HUES48 (cell line): ENCODE data around the gene RASGRF1.

Experiments used
- H3K27ac ChIP-seq: one replicate; pipeline ENCODE4 v1.7.0; 2013; ENCODE audit warnings: low read depth, low read length, inconsistent platforms
- H3K27me3 ChIP-seq: 2 replicates; pipeline ENCODE4 v1.6.1; 2013; ENCODE audit warnings: mild to moderate bottlenecking, low read length; ENCODE audit not compliant: control insufficient read depth, insufficient read depth
- H3K36me3 ChIP-seq: 2 replicates; pipeline ENCODE4 v1.6.1; 2013; ENCODE audit warnings: low read length; ENCODE audit not compliant: control insufficient read depth, insufficient read depth
- H3K4me1 ChIP-seq: 2 replicates; pipeline ENCODE4 v1.6.1; 2013; ENCODE audit warnings: mild to moderate bottlenecking, low read length; ENCODE audit not compliant: control insufficient read depth, insufficient read depth
- H3K4me3 ChIP-seq: 2 replicates; pipeline ENCODE4 v1.5.1; 2013; ENCODE audit warnings: mild to moderate bottlenecking, low read depth, low read length
- H3K9ac ChIP-seq: 2 replicates; pipeline ENCODE4 v1.6.1; 2013; ENCODE audit warnings: mild to moderate bottlenecking, low read depth, low read length, moderate library complexity
- H3K9me3 ChIP-seq: 2 replicates; pipeline ENCODE4 v1.6.1; 2013; ENCODE audit warnings: low read length; ENCODE audit not compliant: control insufficient read depth, insufficient read depth

The RASGRF1 gene

DNA sequence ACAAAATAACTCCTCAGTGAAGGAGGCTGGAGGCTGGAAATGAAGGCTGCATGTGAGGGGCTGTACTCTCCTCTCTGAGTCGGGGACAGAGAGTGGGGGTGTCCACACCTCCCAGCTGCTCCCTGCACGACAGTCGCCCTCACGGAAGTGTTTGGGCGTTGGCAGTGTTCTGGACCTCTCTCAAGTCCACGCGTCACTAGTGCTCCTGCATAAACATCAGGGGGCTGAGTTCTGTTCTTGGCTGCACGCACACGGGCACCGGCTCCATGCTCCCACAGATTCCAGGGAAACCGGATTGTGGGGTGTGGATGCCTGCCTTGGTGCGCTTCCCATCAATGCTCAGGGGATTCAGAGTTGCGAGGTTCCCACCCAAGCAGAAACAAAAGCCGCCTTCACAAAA lies 7.4 kb downstream of the RASGRF1 start:
- Histone ChIP-seq H3K27me3 (peaks cover 51% of the 10 kb centered on the region), H3K9ac (no peak overlapping the region), H3K27ac (no peak overlapping the region)

DNA sequence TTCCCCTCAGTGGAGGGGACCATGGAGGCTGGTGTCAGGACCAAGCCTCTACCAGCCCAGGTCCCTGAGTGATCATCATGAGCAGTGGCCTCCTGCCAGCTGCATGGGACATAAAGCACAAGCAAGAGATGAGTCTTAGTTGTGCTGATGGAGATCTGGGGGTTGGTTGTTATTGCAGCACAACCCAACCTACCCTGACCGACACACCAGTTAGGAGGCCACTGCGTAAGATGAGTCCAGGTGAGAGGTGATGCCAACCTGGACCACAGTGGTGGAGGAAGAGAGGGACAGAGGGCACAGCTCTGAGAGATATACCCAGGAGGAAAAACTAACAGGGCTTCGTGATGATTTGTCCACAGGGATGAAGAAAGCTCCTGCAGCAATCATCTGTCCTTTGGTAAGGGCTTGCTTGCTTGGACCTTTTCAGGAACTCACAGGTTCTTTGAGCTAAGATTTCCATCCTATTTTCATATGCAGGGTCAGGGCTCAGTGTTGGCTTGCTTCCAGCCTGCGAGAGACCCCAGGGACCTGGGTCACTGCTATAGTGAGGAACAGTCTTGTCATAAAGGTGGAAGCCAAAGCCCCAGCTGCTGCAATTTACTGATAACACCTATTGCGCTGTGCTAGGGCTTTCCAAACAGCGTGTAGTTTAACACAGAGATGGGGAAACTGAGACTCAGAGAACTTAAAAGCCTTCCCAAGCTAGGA lies 8.1 kb downstream of the RASGRF1 start:
- no peak overlapping the region for H3K9ac ChIP-seq
- H3K4me1 ChIP-seq = no peaks in the 10 kb centered on the region
- no peak overlapping the region for H3K27ac ChIP-seq
- H3K36me3 ChIP-seq = no peaks in the 10 kb centered on the region
- H3K4me3 ChIP-seq = no peak overlapping the region
- no peaks in the 10 kb centered on the region for H3K9me3 ChIP-seq
- H3K27me3 ChIP-seq = peaks cover 45% of the 10 kb centered on the region

More for the DNA sequence above, 7.4 kb downstream of the RASGRF1 start:
- Histone ChIP-seq H3K9me3 (no peaks in the 10 kb centered on the region), H3K4me1 (no peaks in the 10 kb centered on the region), H3K36me3 (no peaks in the 10 kb centered on the region), H3K4me3 (no peak overlapping the region)

DNA sequence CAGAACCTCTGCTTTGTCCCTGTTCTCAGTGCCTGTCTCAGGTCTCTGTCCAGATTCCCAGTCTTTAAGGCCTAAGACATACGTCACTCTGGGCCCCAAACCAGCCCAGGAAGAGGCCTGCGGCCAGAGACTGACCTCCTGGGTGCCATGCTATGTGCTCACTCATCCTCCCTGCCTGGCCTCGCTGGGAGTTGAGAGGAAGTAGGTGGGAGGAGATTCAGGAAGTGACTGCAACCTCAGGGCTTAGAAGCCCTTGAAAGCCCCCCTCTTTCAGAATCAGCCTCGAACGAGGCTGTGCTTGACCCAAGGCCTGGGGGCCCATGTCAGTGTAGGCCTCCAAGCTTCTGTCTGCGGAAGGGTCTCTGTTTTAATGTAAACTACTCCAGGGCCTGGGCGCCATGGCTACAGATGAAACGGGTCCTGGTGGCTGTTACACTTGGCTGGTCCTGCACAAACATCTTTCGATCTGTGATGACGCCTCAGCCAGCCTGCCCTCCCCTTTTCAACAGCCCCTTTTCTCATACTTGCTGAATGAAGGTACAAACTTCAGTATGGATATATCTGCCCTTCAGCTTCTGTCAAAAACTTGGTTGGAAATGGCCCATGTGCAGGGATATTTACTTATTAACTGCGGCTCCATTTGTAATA lies 11.7 kb downstream of the RASGRF1 start:
- Histone ChIP-seq H3K4me3 (no peak overlapping the region), H3K27me3 (peaks cover 10% of the 10 kb centered on the region), H3K4me1 (no peaks in the 10 kb centered on the region), H3K27ac (no peak overlapping the region), H3K9ac (no peak overlapping the region), H3K9me3 (no peaks in the 10 kb centered on the region), H3K36me3 (no peaks in the 10 kb centered on the region)

DNA sequence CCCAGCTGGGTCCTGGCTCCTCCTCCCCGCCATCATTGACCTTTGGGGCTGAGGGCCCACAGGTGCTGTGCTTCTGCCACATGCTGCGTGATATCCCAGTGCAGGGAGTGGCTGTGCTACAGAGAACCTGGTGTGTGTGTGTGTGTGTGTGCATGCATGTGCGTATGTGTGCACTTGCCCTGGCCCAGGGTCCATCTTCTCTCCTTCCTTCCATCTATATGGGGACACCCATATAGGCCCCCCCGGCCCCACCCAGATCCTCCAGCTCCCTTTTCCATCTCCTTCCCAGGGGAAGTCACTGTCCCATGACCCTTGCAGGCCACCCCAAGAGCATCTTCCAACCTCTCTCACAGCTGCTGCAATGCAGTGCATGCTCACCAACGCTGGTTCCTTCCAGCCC lies 12.6 kb downstream of the RASGRF1 start:
- Histone ChIP-seq H3K9ac (no peak overlapping the region), H3K27me3 (peaks cover 4% of the 10 kb centered on the region), H3K9me3 (no peaks in the 10 kb centered on the region), H3K4me3 (no peak overlapping the region), H3K27ac (no peak overlapping the region), H3K36me3 (no peaks in the 10 kb centered on the region), H3K4me1 (no peaks in the 10 kb centered on the region)

DNA sequence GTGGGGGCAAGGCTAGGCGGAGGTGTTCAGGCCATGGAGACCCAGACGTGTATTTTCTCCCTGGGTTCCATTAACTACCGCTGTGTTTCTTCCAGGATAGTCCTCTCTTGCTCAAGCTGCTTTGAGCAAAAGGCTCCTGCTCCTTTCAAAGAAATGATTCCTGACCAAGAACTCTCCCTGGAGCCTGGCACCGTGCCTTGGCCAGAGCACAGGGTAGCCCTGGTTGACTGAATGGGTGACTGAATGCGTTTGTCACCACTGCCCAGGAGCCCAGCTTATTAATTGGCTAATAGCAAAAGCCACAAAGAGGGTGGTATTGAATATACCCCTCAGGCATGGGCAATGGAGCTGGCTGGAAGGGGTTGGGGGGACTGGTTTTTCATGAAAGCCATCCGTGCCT lies 13.9 kb downstream of the RASGRF1 start:
- H3K9ac ChIP-seq = no peak overlapping the region
- H3K36me3 ChIP-seq = no peaks in the 10 kb centered on the region
- no peak overlapping the region for H3K4me3 ChIP-seq
- H3K4me1 ChIP-seq = no peaks in the 10 kb centered on the region
- no peaks in the 10 kb centered on the region for H3K9me3 ChIP-seq
- no peak overlapping the region for H3K27ac ChIP-seq
- no peaks in the 10 kb centered on the region for H3K27me3 ChIP-seq

DNA sequence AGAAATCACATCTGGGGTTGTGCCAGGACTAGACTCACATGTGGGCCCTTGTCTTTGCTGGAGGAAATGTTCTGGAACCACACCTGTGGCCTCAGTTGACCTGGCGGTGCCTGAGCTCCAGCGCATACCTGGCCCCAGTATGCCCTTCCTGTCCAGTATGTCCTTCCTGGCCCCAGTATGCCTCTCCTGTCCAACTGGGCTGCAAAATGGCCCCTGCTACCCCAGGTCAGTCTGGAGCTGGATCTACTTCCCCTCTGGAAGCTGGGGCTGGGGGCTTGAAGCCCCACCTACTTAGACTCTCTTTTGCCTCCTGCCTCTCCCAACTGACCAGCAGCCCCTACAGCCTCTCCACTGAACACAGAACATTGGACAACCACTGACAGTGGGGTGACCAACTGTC lies 15.3 kb downstream of the RASGRF1 start:
- H3K4me1 ChIP-seq = no peaks in the 10 kb centered on the region
- no peak overlapping the region for H3K9ac ChIP-seq
- H3K9me3 ChIP-seq = no peaks in the 10 kb centered on the region
- no peak overlapping the region for H3K27ac ChIP-seq
- no peaks in the 10 kb centered on the region for H3K36me3 ChIP-seq
- no peak overlapping the region for H3K4me3 ChIP-seq
- H3K27me3 ChIP-seq = no peaks in the 10 kb centered on the region

DNA sequence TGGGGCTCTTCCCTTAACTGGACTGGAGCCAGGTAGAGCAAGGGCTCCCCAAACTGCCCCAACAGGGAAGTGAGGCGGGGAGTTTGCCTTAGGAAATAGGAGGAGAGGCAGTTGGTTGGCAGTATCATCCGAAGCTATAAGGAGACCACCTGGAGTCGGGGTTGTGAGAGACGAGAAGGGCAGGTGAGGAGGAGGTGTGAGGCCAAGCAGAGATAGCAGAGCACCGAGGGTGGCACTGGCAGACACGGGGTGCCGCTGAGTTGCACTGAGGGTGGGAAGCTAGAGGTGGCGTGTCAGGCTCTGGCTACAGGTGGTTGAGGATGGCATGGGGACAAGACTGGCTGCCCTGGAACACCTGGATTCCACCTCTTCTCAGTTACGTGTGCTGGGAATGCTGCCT lies 17.2 kb downstream of the RASGRF1 start:
- Histone ChIP-seq H3K9me3 (no peaks in the 10 kb centered on the region), H3K9ac (no peak overlapping the region), H3K27me3 (no peaks in the 10 kb centered on the region)

DNA sequence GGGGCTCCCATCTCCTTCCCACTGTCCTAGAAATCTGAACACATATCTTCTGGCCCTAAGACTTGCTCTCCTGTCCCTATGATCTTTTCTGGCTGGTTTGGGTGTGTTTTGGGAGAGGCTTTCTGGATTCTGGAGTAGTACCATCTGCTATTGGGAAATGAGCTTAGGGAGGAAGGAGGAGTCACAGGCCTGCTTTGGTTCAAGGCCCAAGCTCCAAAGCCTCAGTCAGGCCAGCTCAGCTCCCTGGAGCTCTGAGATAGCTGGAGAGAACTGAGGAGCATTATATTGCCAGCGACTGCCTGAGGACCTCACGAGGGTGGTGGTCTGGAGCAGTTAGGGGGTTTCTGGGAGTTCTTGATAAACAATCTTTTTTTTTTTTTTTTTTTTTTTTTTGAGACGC lies 18.7 kb downstream of the RASGRF1 start:
- H3K9me3 ChIP-seq = no peaks in the 10 kb centered on the region
- no peaks in the 10 kb centered on the region for H3K36me3 ChIP-seq
- no peak overlapping the region for H3K27ac ChIP-seq
- H3K27me3 ChIP-seq = no peaks in the 10 kb centered on the region
- H3K4me1 ChIP-seq = no peaks in the 10 kb centered on the region
- no peak overlapping the region for H3K4me3 ChIP-seq
- H3K9ac ChIP-seq = no peak overlapping the region

More for the DNA sequence above, 17.2 kb downstream of the RASGRF1 start:
- no peak overlapping the region for H3K27ac ChIP-seq
- no peaks in the 10 kb centered on the region for H3K36me3 ChIP-seq
- H3K4me3 ChIP-seq = no peak overlapping the region
- no peaks in the 10 kb centered on the region for H3K4me1 ChIP-seq

DNA sequence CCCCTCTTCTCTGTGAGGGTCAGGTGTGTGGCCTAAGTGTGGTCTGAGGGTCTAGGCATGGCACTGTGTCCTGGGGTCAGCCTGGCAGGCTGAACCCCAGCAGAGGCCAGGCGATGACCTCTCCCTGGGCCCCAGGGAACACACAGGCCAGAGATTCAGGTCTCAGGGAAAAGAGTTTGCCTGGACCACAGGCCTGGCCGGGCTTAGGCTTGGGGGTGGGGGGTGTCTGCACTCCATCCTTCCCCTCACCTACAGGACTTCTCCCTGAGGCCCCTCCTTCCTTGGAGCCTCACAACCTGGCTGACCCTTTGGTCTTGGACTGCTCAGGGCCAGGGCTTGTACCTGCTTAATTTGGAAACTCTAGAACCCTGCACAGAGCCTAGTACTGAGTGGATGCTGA lies 21.8 kb downstream of the RASGRF1 start:
- H3K9me3 ChIP-seq = no peaks in the 10 kb centered on the region
- H3K27me3 ChIP-seq = peaks cover 8% of the 10 kb centered on the region
- no peaks in the 10 kb centered on the region for H3K36me3 ChIP-seq
- H3K9ac ChIP-seq = no peak overlapping the region
- H3K4me3 ChIP-seq = no peak overlapping the region
- no peak overlapping the region for H3K27ac ChIP-seq
- no peaks in the 10 kb centered on the region for H3K4me1 ChIP-seq

DNA sequence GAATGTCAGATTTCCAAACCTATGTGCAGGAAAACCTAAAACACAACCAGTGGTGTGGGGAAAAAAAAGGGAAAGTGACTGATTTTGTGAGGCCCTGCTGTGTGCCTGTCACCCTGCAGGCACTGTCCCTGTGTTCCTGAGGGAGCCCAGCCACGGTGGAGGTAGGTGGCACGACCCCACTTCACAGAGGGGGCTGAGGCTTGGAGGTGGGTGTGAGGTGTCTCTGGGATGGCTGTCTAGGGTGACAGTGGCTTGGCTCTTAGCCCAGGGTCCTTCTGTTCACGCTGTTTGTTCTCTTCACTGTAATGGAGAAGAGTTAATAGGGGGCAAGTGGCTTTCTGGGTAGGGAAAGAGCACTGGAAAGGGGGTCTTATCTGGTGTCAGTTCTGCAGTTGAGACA lies 22.6 kb downstream of the RASGRF1 start:
- Histone ChIP-seq H3K9ac (no peak overlapping the region), H3K36me3 (no peaks in the 10 kb centered on the region), H3K4me3 (no peak overlapping the region), H3K9me3 (no peaks in the 10 kb centered on the region), H3K27ac (no peak overlapping the region), H3K27me3 (peaks cover 9% of the 10 kb centered on the region), H3K4me1 (no peaks in the 10 kb centered on the region)

DNA sequence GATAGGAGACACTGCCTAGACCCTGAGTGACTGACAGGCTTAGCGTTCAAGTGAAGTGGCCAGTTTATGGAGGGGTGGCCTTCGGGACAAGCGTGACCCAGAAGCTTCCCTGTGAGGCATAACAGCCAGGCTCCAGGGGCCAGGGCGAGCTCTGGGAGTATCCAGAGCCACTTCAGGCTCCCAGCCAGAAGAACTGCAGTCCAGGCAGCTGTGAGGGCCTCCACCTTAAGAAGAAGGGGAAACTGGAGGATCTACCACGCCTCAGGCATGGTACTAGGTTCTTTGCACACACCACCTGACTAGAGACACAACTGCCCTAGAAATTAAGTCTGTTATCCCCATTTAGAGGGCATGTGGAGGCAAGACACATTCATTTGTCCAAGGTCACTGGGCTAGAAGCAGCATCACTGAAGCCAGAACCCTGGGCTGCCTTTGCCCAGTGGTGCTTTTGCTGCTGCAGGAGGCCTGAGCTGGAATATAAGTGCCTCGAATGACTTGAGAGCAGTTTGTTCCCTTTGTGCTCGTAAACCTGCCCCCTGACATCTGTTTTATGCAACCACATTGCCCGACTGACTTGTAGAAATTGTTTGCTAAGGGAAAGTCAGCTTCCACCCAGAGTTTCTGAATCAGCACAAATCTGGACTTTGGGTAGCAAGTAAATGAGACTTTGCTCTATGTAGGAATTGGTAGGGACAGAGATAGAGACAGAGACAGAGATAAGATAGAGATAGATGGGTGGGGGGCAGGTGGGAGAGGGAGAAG lies 23.3 kb downstream of the RASGRF1 start:
- Histone ChIP-seq H3K27ac (no peak overlapping the region), H3K9me3 (no peaks in the 10 kb centered on the region), H3K4me1 (no peaks in the 10 kb centered on the region), H3K4me3 (no peak overlapping the region), H3K27me3 (peaks cover 9% of the 10 kb centered on the region), H3K9ac (no peak overlapping the region), H3K36me3 (no peaks in the 10 kb centered on the region)
